Measurements from ENCODE around the gene PHACTR4. TPM values are rescaled to one million over a fixed set of nuclear protein-coding genes. Genes with fewer than 3 reads are reported as not detected.
"Not testable (repeated sequence)": the region's sequence is repeated elsewhere in the genome, so short reads cannot be mapped to it uniquely, and the experiment has no call there.

Gene PHACTR4
- total and polyA plus RNA-seq, 2 experiments from 2014 or later, result 21.5 to 22.1 TPM

- Histone ChIP-seq H3K36me3 (replicated peaks; ENCODE audit: insufficient read depth, low read depth) (no peaks in the 10 kb centered on the region), H4K20me1 (ENCODE audit: insufficient read depth, poor library complexity, severe bottlenecking) (peaks cover 2% of the 10 kb centered on the region), H3K9me3 (ENCODE audit: low read depth) (no peaks in the 10 kb centered on the region), H3K4me3 (no peak overlapping the region), H3K79me2 (peaks cover 97% of the 10 kb centered on the region), H3K4me1 (ENCODE audit: insufficient read depth) (peaks cover 11% of the 10 kb centered on the region), H3K4me2 (no peak overlapping the region), H2AFZ (no peak overlapping the region), H3K27me3 (no peaks in the 10 kb centered on the region), H3K9me2 (replicated peaks; ENCODE audit: insufficient read depth) (no peaks in the 10 kb centered on the region), H3K27ac (no peak overlapping the region)
- DNase-seq (ENCODE audit: low spot score), result no peak
- TF ChIP-seq EZH2phosphoT487 (IDR thresholded peaks at IDR 0.05; ENCODE audit: low read depth, severe bottlenecking, unreplicated experiment) (no peak), EZH2 (IDR thresholded peaks at IDR 0.05; ENCODE audit: borderline replicate concordance) (no peak)
- TF ChIP-seq, protein P1, sequence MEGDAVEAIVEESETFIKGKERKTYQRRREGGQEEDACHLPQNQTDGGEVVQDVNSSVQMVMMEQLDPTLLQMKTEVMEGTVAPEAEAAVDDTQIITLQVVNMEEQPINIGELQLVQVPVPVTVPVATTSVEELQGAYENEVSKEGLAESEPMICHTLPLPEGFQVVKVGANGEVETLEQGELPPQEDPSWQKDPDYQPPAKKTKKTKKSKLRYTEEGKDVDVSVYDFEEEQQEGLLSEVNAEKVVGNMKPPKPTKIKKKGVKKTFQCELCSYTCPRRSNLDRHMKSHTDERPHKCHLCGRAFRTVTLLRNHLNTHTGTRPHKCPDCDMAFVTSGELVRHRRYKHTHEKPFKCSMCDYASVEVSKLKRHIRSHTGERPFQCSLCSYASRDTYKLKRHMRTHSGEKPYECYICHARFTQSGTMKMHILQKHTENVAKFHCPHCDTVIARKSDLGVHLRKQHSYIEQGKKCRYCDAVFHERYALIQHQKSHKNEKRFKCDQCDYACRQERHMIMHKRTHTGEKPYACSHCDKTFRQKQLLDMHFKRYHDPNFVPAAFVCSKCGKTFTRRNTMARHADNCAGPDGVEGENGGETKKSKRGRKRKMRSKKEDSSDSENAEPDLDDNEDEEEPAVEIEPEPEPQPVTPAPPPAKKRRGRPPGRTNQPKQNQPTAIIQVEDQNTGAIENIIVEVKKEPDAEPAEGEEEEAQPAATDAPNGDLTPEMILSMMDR (IDR thresholded peaks at IDR 0.05; ENCODE audit: poor library complexity), result no peak
- WGBS (ENCODE audit: low lambda C conversion rate, missing lambda C conversion rate), result 100% methylated on average over 5 of the region's 5 CpGs
Measured at GRCh38 chr1:28378906-28379305, 9.4 kb downstream of the PHACTR4 start.

DNA sequence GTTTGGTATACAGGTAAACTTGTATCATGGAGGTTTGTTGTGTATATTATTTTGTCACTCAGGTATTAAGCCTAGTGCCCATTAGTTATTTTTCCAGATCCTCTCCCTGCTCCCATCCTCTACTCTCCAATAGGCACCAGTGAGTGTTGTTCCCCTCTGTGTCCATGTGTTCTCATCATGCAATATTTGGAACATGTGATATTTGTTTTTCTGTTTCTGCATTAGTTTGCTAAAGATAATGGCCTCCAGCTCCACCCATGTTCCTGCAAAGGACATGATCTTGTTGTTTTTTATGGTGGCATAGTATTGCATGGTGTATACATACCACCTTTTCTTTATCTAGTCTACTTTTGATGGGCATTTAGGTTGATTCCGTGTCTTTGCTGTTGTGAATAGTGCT, 10.9 kb downstream of the PHACTR4 start:
- no peak for DNase-seq (ENCODE audit: low spot score)
- no peak overlapping the region for H3K27ac ChIP-seq
- no peaks in the 10 kb centered on the region for H3K4me1 ChIP-seq (ENCODE audit: insufficient read depth)
- H3K4me3 ChIP-seq, result no peak overlapping the region
- H3K27me3 ChIP-seq, result no peaks in the 10 kb centered on the region
- 96% methylated on average over 1 of the region's 1 CpG for WGBS (ENCODE audit: low lambda C conversion rate, missing lambda C conversion rate)
- no peaks in the 10 kb centered on the region for H3K9me3 ChIP-seq (ENCODE audit: low read depth)
- no peaks in the 10 kb centered on the region for H3K9me2 ChIP-seq (replicated peaks; ENCODE audit: insufficient read depth)
- no peak for TF ChIP-seq EZH2 (IDR thresholded peaks at IDR 0.05; ENCODE audit: borderline replicate concordance)
- TF ChIP-seq, protein P1 (IDR thresholded peaks at IDR 0.05; ENCODE audit: poor library complexity), result no peak
- TF ChIP-seq EZH2phosphoT487 (IDR thresholded peaks at IDR 0.05; ENCODE audit: low read depth, severe bottlenecking, unreplicated experiment), result no peak
- no peak overlapping the region for H3K4me2 ChIP-seq
- no peaks in the 10 kb centered on the region for H3K36me3 ChIP-seq (replicated peaks; ENCODE audit: insufficient read depth, low read depth)
- no peak overlapping the region for H2AFZ ChIP-seq
- H4K20me1 ChIP-seq (ENCODE audit: insufficient read depth, poor library complexity, severe bottlenecking), result peaks cover 2% of the 10 kb centered on the region
- H3K79me2 ChIP-seq, result peaks cover 97% of the 10 kb centered on the region

DNA sequence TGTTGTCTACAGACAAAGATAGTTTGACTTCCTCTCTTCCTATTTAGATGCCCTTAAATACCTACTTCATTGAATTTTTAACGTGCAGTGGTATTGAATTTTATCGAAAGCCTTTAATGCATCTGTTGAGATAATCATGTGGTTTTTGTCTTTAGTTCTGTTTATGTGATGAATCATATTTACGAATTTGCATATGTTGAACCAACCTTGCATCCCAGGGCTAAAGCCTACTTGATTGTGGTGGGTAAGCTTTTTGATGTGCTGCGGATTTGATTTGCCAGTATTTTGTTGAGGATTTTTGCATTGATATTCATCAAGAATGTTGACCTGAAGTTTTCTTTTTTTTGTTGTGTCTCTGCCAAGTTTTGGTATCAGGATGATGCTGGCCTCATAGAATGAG, 14.2 kb downstream of the PHACTR4 start:
- not testable (repeated sequence) for H3K9me3 ChIP-seq (ENCODE audit: low read depth); H3K4me2 ChIP-seq; H3K27ac ChIP-seq; H2AFZ ChIP-seq; H3K9me2 ChIP-seq (replicated peaks; ENCODE audit: insufficient read depth); H3K27me3 ChIP-seq; DNase-seq (ENCODE audit: low spot score); H3K4me3 ChIP-seq; H3K36me3 ChIP-seq (replicated peaks; ENCODE audit: insufficient read depth, low read depth); H3K4me1 ChIP-seq (ENCODE audit: insufficient read depth)
- Histone ChIP-seq H4K20me1 (ENCODE audit: insufficient read depth, poor library complexity, severe bottlenecking) (peaks cover 13% of the 10 kb centered on the region), H3K79me2 (peaks cover 97% of the 10 kb centered on the region)
- WGBS (ENCODE audit: low lambda C conversion rate, missing lambda C conversion rate), result 98% methylated on average over 4 of the region's 4 CpGs

DNA sequence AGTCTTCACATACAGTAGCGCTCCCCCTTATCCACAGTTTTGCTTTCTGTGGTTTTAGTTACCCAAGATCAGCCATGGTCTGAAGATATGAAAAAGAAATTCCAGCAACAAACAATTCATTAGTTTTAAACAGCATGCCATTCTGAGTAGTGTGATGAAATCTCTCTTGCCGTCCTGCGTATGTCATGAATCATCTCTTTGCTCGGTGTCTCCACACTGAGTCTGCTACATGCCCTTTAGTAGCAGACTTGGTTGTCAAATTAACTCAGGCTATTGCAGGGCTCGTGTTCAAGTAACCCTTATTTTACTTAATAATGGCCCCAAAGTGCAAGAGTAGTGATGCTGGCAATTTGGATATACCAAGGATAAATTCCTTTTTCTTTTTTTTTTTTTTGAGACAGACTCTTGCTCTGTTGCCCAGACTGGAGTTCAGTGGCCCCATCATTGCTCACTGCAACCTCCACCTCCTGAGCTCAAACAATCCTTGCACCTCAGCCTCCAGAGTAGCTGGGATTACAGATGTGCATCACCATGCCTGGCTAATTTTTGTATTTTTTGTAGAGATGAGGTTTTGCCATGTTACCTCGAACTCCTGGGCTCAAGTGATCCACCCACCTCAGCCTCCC, 22.6 kb downstream of the PHACTR4 start:
- H3K4me2 ChIP-seq, result no peak overlapping the region
- H3K36me3 ChIP-seq (replicated peaks; ENCODE audit: insufficient read depth, low read depth), result no peaks in the 10 kb centered on the region
- H3K4me3 ChIP-seq, result no peak overlapping the region
- peaks cover 4% of the 10 kb centered on the region for H4K20me1 ChIP-seq (ENCODE audit: insufficient read depth, poor library complexity, severe bottlenecking)
- peak; percentile 44 for DNase-seq (ENCODE audit: low spot score)
- peak overlapping the region; percentile 61 for H3K27ac ChIP-seq
- TF ChIP-seq, protein P1 (IDR thresholded peaks at IDR 0.05; ENCODE audit: poor library complexity), result no peak
- TF ChIP-seq EZH2 (IDR thresholded peaks at IDR 0.05; ENCODE audit: borderline replicate concordance) (no peak), EZH2phosphoT487 (IDR thresholded peaks at IDR 0.05; ENCODE audit: low read depth, severe bottlenecking, unreplicated experiment) (no peak)
- H3K4me1 ChIP-seq (ENCODE audit: insufficient read depth), result peaks cover 2% of the 10 kb centered on the region
- H3K27me3 ChIP-seq, result no peaks in the 10 kb centered on the region
- no peak overlapping the region for H2AFZ ChIP-seq
- H3K9me2 ChIP-seq (replicated peaks; ENCODE audit: insufficient read depth), result no peaks in the 10 kb centered on the region
- peaks cover 90% of the 10 kb centered on the region for H3K79me2 ChIP-seq
- H3K9me3 ChIP-seq (ENCODE audit: low read depth), result no peaks in the 10 kb centered on the region
- WGBS (ENCODE audit: low lambda C conversion rate, missing lambda C conversion rate), result 69% methylated on average over 6 of the region's 6 CpGs
